ENCODE data around the gene MOB4.
"Not testable (repeated sequence)": the region's sequence is repeated elsewhere in the genome, so short reads cannot be mapped to it uniquely, and the experiment has no call there.

The MOB4 gene

DNA sequence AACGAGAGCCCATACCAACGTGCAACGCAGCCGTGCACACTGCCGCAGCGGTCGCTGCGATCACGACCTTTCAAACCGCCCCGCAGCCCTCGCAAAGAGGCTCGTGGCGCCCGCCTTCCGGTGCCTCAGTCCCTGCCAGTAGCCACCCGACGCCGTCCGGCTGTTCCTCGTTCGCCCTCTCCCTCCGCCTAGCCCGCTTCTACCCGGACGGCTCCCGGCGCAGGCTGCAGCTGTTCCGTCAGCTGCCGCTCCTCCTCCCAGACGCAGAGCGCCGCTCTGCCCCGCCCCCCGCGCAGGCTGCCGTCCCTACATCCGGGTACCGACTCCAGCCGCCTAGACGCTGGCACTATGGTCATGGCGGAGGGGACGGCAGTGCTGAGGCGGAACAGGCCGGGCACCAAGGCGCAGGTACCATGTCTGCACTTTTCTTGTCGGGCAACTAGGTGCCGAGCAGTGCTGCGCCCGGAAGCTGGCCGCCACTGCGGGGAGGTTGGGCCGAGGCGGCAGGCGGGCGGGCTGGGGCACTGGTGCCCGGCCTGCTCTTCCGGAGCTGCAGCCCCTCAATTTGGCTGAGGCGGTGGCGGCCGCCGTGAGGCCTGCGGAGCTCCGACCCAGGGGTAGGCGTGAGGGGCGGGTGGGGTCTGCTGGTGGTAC is at the start of gene MOB4:
MOB4 (plus strand) TSS at position 328 of the 654 bp plus-strand sequence; CDS start at position 349, 21 bp downstream.
- DNase-seq (ENCODE audit: low read depth) = peak; percentile 88

DNA sequence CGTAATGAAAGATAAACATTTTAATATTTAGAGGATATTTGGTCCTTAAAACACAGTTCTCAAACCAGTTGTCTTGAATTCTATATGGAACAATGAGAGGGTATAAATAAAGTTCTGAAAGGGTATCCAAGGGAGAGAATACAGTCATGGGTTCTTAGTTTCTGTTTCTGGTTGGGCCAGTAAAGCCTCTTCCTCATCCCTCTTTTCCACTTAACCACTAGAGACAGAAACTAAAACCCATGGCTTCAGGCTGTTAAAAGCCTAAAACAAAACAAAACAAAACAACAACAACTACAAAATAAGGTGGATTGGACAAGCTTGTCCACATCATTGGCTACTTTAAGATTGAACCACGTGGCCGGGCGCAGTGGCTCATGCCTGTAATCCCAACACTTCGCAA is 43.7 kb upstream of the MOB4 start:
- no peak for DNase-seq (ENCODE audit: low read depth)

GRCh38 chr2:197477797-197478196 is 38.1 kb upstream of the MOB4 start:
- no peak for DNase-seq (ENCODE audit: low read depth)

- no peak for DNase-seq (ENCODE audit: low read depth)
Observed at GRCh38 chr2:197480165-197481036, 35.5 kb upstream of the MOB4 start.

DNA sequence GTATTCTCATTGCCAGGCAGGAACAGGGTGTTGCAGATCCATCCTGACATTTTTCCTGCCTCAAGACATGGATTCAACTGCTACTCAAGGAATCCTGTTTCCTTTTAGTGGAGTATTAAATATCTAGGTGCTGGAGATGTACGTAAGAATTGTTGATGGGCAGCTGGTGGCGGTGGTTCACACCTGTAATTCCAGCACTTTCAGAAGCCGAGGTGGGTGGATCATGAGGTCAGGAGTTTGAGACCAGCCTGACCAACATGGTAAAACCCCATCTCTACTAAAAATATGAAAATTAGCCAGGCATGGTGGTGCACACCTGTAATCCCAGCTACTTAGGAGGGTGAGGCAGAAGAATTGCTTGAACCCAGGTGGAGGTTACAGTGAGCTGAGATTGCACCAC is 31.6 kb upstream of the MOB4 start:
- DNase-seq (ENCODE audit: low read depth) = not testable (repeated sequence)

DNA sequence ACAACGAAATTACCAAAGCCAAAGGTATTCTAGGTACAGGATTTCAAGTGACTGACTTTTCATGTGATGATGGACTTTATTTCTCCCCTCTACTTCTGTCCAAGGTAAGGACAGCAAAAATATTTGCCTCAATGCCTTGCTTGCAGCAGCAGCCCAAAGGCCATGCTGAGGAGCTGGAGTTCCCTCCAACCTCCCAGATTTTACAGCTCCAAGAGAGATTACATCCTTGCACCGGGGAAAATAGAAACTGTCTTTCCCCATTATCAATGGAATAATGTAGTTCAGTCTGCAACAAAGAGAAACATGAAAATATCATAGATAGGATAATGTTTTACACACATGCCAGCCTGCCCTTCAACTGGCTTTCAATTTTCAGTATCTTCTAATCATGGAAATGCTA is 29.7 kb upstream of the MOB4 start:
- DNase-seq (ENCODE audit: low read depth) = no peak

GRCh38 chr2:197487385-197487784 is 28.5 kb upstream of the MOB4 start:
- no peak for DNase-seq (ENCODE audit: low read depth)

DNA sequence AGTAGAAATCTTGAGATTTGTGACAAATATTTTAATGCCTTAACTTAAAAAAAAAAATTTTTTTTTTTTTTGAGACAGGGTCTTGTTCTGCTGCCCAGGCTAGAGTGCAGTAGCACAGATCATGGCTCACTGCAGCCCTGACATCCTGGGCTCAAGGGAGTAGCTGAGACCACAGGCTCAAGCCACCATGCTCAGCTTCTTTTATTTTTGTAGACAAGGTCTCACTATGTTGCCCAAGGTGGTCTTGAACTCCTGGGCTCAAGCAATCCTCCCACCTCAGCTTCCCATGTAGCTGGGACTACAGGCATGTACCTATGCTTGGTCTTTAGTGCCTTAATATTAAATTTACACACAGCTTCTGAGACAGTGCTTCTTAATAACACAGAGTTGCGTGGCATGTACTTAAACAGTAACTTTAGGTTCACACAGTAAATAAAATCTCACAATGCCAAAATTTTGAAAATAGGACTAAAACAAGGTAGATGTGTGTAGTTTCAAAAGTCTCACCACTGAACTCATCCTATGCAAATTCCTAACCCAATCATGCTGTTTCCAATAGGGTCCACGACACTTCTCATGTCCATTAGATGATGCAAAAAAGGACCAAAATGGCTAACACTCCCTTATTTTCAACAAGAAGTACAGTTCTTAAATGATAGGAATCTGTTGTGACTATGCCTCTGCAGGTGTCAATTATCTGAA is 20.3 kb upstream of the MOB4 start:
- no peak for DNase-seq (ENCODE audit: low read depth)

- no peak for DNase-seq (ENCODE audit: low read depth)
Observed at GRCh38 chr2:197496695-197497094, 19.2 kb upstream of the MOB4 start.

DNA sequence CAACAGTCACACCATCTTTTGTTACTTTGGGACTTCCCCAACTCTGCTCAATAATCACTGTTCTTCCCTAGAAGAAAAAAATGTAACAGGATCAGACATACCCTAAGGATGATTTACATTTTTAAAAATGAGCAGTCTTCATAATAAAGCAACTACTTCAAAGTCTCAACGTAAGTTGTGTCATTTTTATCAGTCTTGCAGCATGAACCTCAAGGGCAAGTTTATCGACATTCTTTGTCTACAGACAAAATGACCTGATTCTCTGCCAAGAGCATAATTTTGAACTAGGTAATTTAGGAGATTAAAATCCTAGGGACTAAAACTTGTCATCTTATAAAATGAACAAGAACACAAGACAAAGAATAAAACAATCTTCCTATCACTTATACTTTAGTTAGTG is 18.5 kb upstream of the MOB4 start:
- DNase-seq (ENCODE audit: low read depth) = no peak

DNA sequence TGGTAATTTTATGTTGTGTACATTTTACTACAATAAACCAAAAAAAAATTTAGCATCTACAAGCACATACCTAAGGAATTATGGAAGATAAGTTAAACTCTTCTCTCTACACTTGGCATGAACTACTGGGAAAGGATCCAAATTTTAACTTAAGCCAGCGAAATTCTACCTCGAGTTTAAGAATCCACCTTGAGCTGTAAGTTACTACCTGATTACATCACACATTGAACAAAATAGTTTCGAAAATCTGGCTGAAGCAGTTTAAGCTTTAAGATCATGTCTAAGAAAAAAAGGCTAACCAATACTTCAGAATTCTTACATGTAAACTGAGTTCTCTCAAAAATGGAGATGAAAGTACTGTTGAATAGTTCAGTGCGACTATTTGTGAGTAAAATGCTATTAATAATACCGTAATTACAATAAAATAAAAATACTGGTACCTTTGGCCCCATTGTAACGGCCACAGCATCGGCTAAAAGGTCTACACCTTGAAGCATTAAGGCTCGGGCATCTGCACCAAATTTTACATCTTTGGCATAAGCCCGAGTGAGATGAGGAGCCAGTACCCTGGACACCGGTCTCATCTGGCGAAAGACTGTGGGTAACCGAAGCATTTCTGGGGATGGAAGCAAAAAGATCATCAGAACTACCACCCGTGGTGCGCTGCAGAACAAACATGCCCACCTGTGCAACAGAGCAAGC is 17.5 kb upstream of the MOB4 start:
- DNase-seq (ENCODE audit: low read depth) = no peak

- DNase-seq (ENCODE audit: low read depth) = peak; percentile 53
Observed at GRCh38 chr2:197498937-197499593, 16.8 kb upstream of the MOB4 start.

- DNase-seq (ENCODE audit: low read depth) = peak; percentile 100
Observed at GRCh38 chr2:197499594-197500502, 16.0 kb upstream of the MOB4 start, which contains the start of the genes HSPD1 and HSPE1. Gene HSPD1, minus strand, starts transcription at chr2:197499840. Its CDS starts 992 bp downstream, at chr2:197498848. Gene HSPE1, plus strand, starts transcription at chr2:197500379. Its CDS starts 58 bp downstream, at chr2:197500437.

DNA sequence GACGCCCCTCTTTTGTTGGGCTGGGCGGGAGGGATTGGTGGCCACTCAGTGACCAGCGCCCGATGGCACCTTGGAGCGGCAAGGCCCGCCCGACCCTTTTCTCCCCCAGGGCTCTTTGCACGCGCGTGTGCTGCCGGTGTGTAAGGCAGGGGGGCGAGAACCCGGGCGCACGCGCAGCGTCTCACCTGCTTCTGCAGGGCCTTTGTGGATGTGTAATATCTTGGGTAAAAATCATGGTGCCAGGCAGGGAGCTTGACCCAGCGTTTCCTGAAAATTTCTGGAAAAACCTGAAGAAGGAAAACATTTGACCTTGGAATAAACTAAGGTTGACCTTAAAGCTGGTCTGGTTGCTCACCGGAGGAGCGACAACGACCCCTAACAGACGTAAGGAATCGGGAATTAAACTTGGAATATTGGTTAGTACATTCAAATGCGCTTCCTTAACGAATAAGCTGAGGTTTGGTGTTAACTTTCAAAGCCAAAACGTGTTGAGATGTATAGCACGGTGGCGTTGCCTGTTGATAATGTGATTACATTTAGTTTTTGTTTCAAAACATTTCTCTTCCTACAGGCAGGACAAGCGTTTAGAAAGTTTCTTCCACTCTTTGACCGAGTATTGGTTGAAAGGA is 15.2 kb upstream of the MOB4 start:
- DNase-seq (ENCODE audit: low read depth) = no peak

GRCh38 chr2:197502201-197502600 is 13.7 kb upstream of the MOB4 start:
- DNase-seq (ENCODE audit: low read depth) = no peak

DNA sequence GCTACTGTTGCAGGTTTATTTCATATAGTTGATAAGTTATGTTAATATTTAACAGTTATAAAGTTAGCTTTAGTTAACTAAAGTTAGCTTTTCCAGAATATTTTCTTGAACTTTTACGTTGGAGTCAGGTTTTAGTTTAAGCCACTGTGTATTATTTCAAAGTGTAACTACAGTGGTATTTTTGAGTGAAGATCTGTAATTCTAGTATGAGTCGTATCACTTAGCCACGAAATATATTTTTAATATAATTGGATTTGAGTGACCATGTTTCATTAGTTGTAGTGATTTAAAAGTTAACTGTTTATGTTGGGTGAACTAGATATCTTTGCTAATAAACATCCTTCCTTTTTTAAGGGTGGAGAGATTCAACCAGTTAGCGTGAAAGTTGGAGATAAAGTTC is 13.2 kb upstream of the MOB4 start:
- DNase-seq (ENCODE audit: low read depth) = no peak

DNA sequence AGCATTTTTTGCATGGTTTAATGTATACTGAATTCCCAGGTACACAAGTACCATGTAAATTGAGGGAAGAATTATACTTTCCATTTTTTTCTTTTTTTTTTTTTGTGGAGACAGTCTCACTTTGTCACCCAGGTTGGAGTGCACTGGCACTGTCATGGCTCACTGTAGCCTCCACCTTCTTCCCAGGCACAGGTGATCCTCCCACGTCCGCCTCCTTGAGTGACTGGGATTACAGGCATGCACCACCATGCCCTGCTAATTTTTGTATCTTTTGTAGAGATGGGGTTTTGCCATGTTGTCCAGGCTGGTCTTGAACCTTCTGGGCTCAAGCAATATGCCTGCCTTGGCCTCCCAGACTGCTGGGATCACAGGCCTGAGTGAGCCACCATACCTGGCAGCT is 11.9 kb upstream of the MOB4 start:
- no peak for DNase-seq (ENCODE audit: low read depth)

DNA sequence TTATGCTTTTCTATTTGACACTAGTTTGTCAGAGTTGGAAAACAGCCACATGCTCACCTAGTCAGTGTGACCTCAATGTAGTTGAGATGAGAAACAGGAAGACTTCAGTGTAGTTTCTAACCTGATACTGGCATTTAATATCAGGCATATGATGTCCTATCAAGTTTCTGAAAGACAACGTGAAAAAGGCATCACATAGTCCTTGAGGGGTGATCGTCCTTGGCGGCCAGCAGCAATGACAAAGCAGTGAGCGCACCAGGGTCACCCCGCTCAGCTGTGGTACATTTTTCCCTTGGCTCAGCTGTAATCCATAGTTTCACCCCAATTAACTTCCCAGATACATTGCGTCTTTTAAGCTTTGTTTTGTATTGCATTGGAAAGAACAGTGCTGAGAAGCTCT is 11.4 kb upstream of the MOB4 start:
- DNase-seq (ENCODE audit: low read depth) = no peak

DNA sequence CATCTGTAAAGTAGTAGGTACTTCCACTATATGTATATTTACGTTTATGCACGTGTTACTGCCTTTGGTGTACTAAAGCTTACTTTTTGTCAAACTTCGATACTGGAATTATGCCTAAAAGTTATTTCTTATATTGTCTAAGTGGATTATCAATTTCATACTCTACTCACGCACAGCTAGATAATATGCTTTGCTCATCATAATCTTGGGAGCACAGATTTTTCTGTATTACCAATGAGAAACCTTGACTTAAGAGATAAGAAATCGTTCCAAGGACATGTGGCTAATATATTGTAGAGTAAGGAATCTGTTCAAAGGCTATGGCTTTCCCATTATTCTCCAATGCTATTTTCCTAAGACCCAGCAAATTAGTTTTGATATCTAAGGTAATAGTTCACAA is 9.2 kb upstream of the MOB4 start:
- no peak for DNase-seq (ENCODE audit: low read depth)

- DNase-seq (ENCODE audit: low read depth) = no peak
Observed at GRCh38 chr2:197513915-197514314, 2.0 kb upstream of the MOB4 start.
